ENCODE results near the gene SPNS1. TPM values are rescaled to one million over a fixed set of nuclear protein-coding genes. Genes with fewer than 3 reads are reported as not detected.

SPNS1 gene
- total RNA-seq, 1 experiment from 2014 or later: 61.3 TPM

DNA sequence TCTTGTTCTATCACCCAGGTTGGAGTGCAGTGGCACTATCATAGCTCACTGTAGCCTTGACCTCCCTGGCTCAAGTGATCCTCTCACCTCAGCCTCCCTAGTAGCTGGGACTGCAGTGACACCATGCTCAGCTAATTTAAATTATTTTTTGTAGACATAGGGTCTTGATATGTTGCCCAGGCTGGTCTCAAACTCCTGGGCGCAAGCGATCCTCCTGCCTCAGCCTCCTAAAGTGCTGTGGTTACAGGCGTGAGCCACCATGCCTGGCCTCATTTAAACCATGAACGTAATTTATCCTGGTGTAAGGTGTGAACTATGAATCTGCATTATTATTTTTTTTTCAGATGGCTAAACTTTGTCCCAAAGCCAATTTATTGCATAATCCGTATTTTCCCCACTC lies 47.6 kb downstream of the SPNS1 start:
- DNase-seq: no peak
- Histone ChIP-seq H3K36me3 (ENCODE audit: control insufficient read depth, insufficient read depth, low read length) (no peaks in the 10 kb centered on the region), H3K27me3 (replicated peaks; ENCODE audit: control insufficient read depth, insufficient read depth, low read length) (no peaks in the 10 kb centered on the region), H3K4me1 (no peaks in the 10 kb centered on the region), H3K4me3 (ENCODE audit: low read depth, low read length) (no peak overlapping the region), H3K9me3 (no peaks in the 10 kb centered on the region)
- H3K4me3 Mint-ChIP-seq (ENCODE audit: unreplicated experiment): no peak overlapping the region
- no peaks in the 10 kb centered on the region for H3K9me3 Mint-ChIP-seq (ENCODE audit: unreplicated experiment)
- ChIA-PET CTCF (no interaction called here), POLR2A (no interaction called here)
- H3K36me3 Mint-ChIP-seq (ENCODE audit: insufficient read depth, unreplicated experiment): no peaks in the 10 kb centered on the region
- no peak for TF ChIP-seq CTCF (IDR thresholded peaks at IDR 0.05; ENCODE audit: insufficient read depth in 1 of 2, low read depth in 1 of 2, low read length in 1 of 2, severe bottlenecking in 1 of 2, unreplicated experiment in 1 of 2)
- H3K4me1 Mint-ChIP-seq (ENCODE audit: low read depth, unreplicated experiment): no peaks in the 10 kb centered on the region
- H3K27ac Mint-ChIP-seq (ENCODE audit: unreplicated experiment): no peak overlapping the region
- BruUV-seq (replicated peaks): no TSS peak
- H3K27me3 Mint-ChIP-seq (ENCODE audit: insufficient read depth, unreplicated experiment): no peaks in the 10 kb centered on the region
- intact Hi-C loops (cut with micrococcal nuclease; ENCODE audit: unreplicated experiment): no loop called here

DNA sequence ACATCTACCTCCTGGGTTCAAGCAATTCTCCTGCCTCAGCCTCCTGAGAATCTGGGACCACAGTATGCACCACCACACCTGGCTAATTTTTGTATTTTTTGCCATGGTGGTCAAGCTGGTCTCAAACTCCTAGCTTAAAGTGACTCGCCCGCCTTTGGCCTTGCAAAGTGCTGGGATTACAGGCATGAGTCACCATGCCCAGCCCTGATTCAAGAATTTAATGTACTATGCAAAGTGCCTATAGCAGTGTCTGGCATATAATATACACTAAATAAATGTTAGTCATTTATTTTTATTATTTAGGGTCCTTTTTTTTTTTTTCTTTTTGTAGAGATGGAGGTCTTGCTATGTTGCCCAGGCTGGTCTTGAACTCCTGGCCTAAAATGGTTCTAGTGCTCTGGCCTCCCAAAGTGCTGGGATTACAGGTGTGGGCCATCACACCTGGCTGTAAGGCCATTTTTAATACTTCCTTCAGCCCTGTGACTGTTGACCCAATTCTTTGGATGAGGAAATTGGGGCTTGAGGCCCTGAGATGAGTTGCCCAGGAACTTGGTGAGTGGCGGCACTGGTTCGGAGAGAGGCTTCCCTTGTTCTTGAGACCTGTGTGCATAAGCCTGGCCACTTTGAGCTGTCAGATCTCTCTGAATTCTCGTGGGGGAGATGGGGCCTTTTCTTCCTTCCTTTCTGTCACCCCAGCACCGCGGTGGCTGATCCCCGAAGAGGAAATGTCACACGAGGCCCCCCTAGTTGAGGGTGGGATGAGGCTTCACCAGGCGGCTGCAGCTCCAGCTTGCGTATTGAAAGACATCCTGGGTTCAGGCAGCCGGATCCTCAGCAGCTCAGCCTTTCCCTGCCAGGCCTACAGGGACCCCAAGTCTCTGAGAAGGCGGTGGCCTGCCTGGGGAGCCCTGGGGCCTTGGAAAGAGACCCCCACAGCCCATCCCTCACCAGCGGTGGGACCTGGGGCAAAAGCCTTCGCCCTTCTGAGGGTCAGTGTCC lies 49.0 kb downstream of the SPNS1 start:
- Mint-ChIP-seq H3K4me3 (ENCODE audit: unreplicated experiment) (no peak overlapping the region), H3K9me3 (ENCODE audit: unreplicated experiment) (no peaks in the 10 kb centered on the region), H3K27me3 (ENCODE audit: insufficient read depth, unreplicated experiment) (peaks cover 2% of the 10 kb centered on the region), H3K4me1 (ENCODE audit: low read depth, unreplicated experiment) (no peaks in the 10 kb centered on the region), H3K36me3 (ENCODE audit: insufficient read depth, unreplicated experiment) (no peaks in the 10 kb centered on the region), H3K27ac (ENCODE audit: unreplicated experiment) (no peak overlapping the region)
- CTCF ChIA-PET: no interaction called here
- Histone ChIP-seq H3K36me3 (ENCODE audit: control insufficient read depth, insufficient read depth, low read length) (no peaks in the 10 kb centered on the region), H3K4me1 (no peaks in the 10 kb centered on the region), H3K4me3 (ENCODE audit: low read depth, low read length) (no peak overlapping the region), H3K9me3 (no peaks in the 10 kb centered on the region), H3K27me3 (replicated peaks; ENCODE audit: control insufficient read depth, insufficient read depth, low read length) (no peaks in the 10 kb centered on the region)
- BruUV-seq (replicated peaks): no TSS peak
- TF ChIP-seq CTCF (IDR thresholded peaks at IDR 0.05; ENCODE audit: insufficient read depth in 1 of 2, low read depth in 1 of 2, low read length in 1 of 2, severe bottlenecking in 1 of 2, unreplicated experiment in 1 of 2): no peak
- POLR2A ChIA-PET: no interaction called here
- no peak for DNase-seq
- intact Hi-C loops (cut with micrococcal nuclease; ENCODE audit: unreplicated experiment): no loop called here

- H3K27me3 Mint-ChIP-seq (ENCODE audit: insufficient read depth, unreplicated experiment): peaks cover 2% of the 10 kb centered on the region
- H3K9me3 Mint-ChIP-seq (ENCODE audit: unreplicated experiment): no peaks in the 10 kb centered on the region
- intact Hi-C loops (cut with micrococcal nuclease; ENCODE audit: unreplicated experiment): no loop called here
- H3K27ac Mint-ChIP-seq (ENCODE audit: unreplicated experiment): no peak overlapping the region
- H3K4me3 Mint-ChIP-seq (ENCODE audit: unreplicated experiment): no peak overlapping the region
- BruUV-seq (replicated peaks): no TSS peak
- H3K36me3 Mint-ChIP-seq (ENCODE audit: insufficient read depth, unreplicated experiment): no peaks in the 10 kb centered on the region
- no peaks in the 10 kb centered on the region for H3K4me1 ChIP-seq
- no peak overlapping the region for H3K4me3 ChIP-seq (ENCODE audit: low read depth, low read length)
- no peaks in the 10 kb centered on the region for H3K36me3 ChIP-seq (ENCODE audit: control insufficient read depth, insufficient read depth, low read length)
- ChIA-PET POLR2A (interaction anchor here (0.6 kb wide), 1 partner anchor 212 kb away, joined by 10 read pairs; no protein-coding TSS in a partner anchor), CTCF (no interaction called here)
- no peaks in the 10 kb centered on the region for H3K4me1 Mint-ChIP-seq (ENCODE audit: low read depth, unreplicated experiment)
- no peaks in the 10 kb centered on the region for H3K27me3 ChIP-seq (replicated peaks; ENCODE audit: control insufficient read depth, insufficient read depth, low read length)
- TF ChIP-seq CTCF (IDR thresholded peaks at IDR 0.05; ENCODE audit: insufficient read depth in 1 of 2, low read depth in 1 of 2, low read length in 1 of 2, severe bottlenecking in 1 of 2, unreplicated experiment in 1 of 2): no peak
- DNase-seq: no peak
- H3K9me3 ChIP-seq: no peaks in the 10 kb centered on the region
These were observed 49.7 kb downstream of the SPNS1 start for GRCh38 chr16:29024278-29024677.

Data from Caco-2 (cell line).